ENCODE data around the gene VWA3B.
"Not testable (repeated sequence)": the region's sequence is repeated elsewhere in the genome, so short reads cannot be mapped to it uniquely, and the experiment has no call there.

VWA3B gene

GRCh38 chr2:98315957-98316356 is 229.0 kb downstream of the VWA3B start:
- no peak for DNase-seq (ENCODE audit: low read depth)
- H3K4me3 ChIP-seq (ENCODE audit: low read depth, low read length), result no peak overlapping the region
- TF ChIP-seq, protein P1, sequence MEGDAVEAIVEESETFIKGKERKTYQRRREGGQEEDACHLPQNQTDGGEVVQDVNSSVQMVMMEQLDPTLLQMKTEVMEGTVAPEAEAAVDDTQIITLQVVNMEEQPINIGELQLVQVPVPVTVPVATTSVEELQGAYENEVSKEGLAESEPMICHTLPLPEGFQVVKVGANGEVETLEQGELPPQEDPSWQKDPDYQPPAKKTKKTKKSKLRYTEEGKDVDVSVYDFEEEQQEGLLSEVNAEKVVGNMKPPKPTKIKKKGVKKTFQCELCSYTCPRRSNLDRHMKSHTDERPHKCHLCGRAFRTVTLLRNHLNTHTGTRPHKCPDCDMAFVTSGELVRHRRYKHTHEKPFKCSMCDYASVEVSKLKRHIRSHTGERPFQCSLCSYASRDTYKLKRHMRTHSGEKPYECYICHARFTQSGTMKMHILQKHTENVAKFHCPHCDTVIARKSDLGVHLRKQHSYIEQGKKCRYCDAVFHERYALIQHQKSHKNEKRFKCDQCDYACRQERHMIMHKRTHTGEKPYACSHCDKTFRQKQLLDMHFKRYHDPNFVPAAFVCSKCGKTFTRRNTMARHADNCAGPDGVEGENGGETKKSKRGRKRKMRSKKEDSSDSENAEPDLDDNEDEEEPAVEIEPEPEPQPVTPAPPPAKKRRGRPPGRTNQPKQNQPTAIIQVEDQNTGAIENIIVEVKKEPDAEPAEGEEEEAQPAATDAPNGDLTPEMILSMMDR (conservative IDR thresholded peaks at IDR 0.05; ENCODE audit: low read depth, low read length), result no peak

DNA sequence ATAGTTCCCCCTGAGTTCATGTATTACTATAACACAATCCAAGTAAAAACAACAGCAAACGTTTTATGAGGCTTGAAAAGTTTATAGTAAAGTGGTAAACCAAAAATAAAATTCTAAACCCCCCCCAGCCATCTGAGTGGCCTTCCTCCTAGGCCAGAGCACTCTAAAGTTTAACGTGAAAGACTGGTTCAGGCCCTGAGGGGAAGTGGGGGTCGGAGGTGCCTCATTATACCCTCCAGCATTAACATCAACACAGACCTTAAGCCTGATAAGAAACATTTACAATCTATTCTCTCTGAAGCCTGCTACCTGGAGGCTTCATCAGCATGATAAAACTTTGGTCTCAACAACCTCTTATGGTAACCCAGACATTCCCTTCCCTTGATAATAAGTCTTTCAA is 230.2 kb downstream of the VWA3B start:
- TF ChIP-seq, protein P1 (conservative IDR thresholded peaks at IDR 0.05; ENCODE audit: low read depth, low read length), result no peak
- no peak for DNase-seq (ENCODE audit: low read depth)
- no peak overlapping the region for H3K4me3 ChIP-seq (ENCODE audit: low read depth, low read length)

DNA sequence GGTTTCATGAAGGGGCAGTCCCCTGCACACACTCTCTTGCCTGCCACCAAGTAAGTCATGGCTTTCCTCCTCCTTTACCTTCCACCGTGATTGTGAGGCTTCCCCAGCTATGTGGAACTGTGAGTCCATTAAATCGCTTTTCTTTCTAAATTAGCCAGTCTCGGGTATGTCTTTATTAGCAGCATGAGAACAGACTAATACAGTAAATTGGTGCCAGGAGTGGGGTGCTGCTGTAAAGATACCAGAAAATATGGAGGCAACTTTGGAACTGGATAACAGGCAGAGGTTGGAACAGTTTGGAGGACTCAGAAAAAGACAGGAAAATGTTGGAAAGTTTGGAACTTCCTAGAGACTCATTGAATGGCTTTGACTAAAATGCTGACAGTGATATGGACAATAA is 233.2 kb downstream of the VWA3B start:
- H3K4me3 ChIP-seq (ENCODE audit: low read depth, low read length); DNase-seq (ENCODE audit: low read depth): not testable (repeated sequence)

DNA sequence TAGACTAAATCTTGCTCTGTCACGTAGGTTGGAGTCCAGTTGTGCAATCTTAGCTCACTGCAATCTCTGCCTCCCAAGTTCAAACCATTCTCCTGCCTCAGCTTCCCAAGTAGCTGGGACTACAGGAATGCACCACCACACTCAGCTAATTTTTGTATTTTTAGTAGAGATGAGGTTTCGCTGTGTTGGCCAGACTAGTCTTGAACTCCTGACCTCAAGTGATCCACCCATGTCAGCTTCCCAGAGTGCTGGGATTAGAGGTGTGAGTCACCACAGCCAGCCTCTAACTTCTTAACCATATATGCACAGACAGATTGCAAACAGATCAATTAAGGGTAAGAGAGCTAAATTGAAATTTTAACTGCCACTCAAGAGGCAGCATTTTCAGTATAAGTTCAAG is 237.2 kb downstream of the VWA3B start:
- TF ChIP-seq, protein P1 (conservative IDR thresholded peaks at IDR 0.05; ENCODE audit: low read depth, low read length), result no peak
- no peak overlapping the region for H3K4me3 ChIP-seq (ENCODE audit: low read depth, low read length)
- DNase-seq (ENCODE audit: low read depth), result peak; percentile 41

- H3K4me3 ChIP-seq (ENCODE audit: low read depth, low read length), result no peak overlapping the region
- TF ChIP-seq, protein P1 (conservative IDR thresholded peaks at IDR 0.05; ENCODE audit: low read depth, low read length), result no peak
- no peak for DNase-seq (ENCODE audit: low read depth)
Observed at GRCh38 chr2:98327776-98328175, 240.8 kb downstream of the VWA3B start.

DNA sequence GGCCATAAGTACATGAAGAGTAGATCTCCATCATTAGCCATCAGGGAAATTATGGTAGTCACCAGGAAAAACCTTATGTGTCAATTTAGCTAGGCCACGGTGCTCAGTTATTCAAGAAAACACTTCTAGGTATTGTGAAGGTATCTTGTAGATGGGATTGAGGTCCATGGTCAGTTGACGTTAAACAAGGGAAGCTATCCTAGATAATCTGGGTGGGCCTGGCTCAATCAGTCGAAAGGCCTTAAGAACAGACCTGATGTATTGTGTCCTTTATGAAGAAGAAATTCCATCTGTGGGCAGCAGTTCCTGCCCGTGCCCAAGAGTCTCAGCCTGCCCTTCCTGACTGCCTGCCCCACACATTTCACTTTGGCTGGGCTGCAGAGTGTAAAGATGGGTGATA is 242.6 kb downstream of the VWA3B start:
- no peak overlapping the region for H3K4me3 ChIP-seq (ENCODE audit: low read depth, low read length)
- DNase-seq (ENCODE audit: low read depth), result no peak

GRCh38 chr2:98332989-98333388 is 246.0 kb downstream of the VWA3B start:
- TF ChIP-seq, protein P1 (conservative IDR thresholded peaks at IDR 0.05; ENCODE audit: low read depth, low read length), result no peak
- no peak overlapping the region for H3K4me3 ChIP-seq (ENCODE audit: low read depth, low read length)
- no peak for DNase-seq (ENCODE audit: low read depth)

More for the DNA sequence above, 242.6 kb downstream of the VWA3B start:
- TF ChIP-seq, protein P1 (conservative IDR thresholded peaks at IDR 0.05; ENCODE audit: low read depth, low read length), result no peak

- DNase-seq (ENCODE audit: low read depth), result peak; percentile 2
- TF ChIP-seq, protein P1 (conservative IDR thresholded peaks at IDR 0.05; ENCODE audit: low read depth, low read length), result no peak
- H3K4me3 ChIP-seq (ENCODE audit: low read depth, low read length), result no peak overlapping the region
Observed at GRCh38 chr2:98333922-98334321, 247.0 kb downstream of the VWA3B start.

All from choroid plexus epithelial cell (primary cell).